GM18870 (cell line): ENCODE data around the gene MZB1.
"Not testable (repeated sequence)": the region's sequence is repeated elsewhere in the genome, so short reads cannot be mapped to it uniquely, and the experiment has no call there.

Experiments used
- ATAC-seq: cut with Tn5 transposase; IDR thresholded peaks from one replicate; pipeline ENCODE4 v1.9.1; 2021; ENCODE audit warnings: moderate library complexity; ENCODE audit not compliant: unreplicated experiment

MZB1 gene

DNA sequence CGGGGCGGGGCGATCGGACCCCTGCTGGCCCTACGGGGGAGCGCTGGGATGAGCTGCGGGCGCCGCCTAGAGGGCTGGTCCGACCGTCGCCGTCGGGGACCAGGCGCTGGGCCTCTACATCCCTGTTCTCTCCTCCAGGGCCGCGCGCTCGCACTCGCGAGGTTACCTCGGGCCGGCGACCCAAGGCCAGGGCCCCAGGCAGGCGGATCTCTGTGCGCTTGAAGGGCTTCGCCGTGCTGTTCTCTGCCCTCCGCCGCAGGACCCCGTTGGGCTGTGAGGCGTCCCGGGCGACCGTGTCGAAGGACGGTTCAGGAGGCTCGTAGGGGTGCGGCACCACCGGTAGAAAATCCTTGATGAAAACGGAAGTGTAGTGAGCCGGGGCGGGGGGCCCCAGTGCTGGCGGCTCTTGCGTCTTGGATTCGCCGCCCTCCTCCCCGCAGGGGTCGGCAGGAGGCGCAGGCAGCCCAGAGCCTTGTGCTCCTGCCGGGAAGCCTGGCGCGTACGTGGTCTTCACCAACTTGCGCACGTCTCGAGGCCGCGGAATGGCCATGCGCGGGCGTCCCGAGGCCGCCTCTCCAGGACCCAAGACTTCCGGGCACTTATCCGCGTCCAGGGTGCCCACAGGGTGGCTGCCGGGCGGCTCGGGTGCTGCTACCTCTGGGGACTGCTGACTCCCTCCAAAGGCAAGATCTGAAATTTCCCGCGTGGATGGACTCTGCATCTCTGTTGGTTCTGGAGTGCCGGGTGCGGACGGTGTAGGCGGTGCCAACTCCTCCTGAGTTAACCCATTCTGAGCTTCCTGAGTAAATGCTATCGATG, 3.2 kb upstream of the MZB1 start:
- ATAC-seq: peak; percentile 37

DNA sequence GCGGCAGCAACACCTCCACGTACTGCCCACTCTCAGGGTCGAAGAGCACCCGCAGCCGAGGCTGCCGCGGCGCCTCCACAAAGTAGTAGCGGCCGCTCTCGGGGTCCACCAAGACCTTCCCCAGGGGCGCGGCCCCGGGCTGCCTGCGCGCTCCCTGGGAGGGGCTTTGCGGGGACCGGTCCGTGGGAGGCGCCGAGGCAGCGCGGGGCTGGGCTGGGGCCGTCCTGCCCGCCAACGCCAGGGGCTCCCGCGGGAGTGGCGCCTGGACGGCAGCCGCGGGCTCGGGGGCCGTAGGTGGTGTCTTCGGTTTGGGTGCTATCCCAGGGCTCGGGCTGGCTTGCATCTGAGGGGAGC, 2.6 kb upstream of the MZB1 start:
- no peak for ATAC-seq

DNA sequence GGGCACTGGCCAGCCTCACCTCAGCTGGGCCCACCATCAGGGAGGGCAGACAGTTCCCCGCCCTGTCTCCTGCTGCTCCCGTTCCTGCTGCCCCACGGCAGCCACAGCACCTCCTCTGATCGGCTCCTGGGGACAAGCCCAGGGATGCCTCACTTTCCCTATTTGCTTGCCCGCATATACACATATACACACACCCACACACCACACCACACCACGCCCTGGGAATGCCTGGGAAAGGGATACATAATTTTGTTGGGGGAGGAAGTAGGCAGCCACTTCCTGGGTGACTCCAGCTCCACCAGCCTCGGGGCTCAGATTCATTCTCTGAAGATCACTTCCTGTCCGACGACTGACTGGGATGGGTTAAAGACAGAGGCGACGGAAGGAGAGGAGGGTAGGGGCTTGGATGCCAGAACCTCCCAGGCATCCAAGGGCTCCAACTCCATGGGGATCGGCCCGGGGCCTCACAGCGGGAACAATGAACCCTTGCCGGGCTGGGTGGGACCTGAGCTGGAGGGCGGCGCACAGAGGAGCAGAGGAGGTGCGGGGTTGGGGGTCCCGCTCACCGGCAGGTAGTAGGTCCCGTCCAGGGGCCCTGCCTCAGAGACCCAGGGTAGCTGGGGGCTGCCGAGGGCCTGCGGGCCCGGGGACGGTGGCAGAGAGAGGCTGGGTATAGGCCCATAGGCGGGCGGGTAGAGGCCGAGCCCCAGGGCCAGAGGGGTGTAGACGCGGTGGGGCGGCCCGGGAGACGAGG, 2.0 kb upstream of the MZB1 start:
- no peak for ATAC-seq

DNA sequence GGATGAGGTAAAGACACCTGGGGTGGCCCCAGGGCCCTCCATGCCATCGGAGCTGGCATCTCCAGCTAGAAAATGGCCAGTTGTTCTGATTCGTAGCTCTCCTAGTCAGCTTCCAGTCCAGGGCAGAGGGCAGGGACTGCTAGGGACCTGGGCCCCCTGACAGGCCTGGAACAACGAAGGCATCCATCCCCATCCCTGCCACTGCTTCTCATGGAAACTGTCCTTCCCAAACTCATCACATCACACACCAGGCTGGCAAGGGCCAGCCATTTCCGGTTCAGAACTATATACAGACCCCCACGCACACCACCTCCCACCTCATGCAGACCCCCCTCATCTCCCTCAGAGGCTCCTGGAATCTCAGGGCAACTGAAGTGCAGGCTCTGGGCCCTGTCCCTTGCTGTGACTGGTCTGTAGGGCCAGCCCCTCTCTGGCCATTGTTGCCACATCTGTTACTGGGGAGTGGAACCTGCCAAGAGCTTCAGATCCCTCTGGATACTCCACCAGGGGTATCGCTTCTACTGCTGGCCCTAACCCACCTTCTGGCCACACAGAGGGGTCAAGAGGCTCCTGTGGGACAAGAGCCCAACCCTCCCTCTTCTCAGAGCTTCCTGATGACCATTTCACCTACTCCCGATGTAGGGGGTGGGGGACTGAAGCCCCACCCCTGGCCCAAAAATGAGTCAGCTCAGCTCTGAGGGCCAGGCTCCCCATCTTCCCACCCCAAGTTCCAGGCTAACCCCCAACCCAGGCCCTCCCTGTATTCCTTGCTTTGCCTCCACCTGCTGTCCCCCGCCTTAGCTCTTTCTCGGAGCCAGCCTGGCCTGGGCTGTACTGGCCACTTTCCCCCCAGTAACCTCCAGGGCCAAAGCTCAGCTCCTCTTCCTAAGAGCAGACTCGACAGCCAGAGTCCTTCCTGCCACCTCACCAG, 1.2 kb upstream of the MZB1 start:
- ATAC-seq: no peak

DNA sequence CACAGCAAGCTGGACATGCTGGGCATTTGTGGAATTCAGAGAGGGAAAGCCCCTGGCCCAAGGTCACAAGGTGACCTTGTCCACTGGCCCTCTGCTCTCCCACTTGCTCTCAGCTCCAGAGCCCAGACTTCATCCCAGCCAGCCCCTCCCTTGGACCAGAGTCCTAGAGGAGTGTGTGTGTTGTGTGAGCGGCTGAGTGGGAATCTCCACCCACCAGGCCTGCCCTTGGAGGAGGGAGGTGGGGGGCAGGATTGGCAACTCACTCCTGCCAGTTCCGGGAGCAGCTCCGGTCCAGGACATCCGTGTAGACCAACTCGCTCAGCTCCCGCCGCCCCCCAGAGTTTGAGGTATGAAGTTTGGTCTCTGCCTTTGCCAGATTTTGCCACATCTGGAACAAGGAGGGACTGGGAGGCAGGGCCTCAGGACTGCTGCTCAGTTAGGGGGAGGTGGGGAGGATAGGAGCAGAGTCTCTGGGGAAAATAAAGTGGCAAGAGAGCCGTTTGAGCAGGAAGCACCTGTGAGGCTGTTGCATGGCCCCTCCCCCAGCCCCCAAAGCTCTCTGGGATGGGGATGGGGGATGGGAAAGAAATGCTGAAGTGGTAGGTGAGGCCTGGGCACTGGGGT, 1.4 kb downstream of the MZB1 start:
- no peak for ATAC-seq

DNA sequence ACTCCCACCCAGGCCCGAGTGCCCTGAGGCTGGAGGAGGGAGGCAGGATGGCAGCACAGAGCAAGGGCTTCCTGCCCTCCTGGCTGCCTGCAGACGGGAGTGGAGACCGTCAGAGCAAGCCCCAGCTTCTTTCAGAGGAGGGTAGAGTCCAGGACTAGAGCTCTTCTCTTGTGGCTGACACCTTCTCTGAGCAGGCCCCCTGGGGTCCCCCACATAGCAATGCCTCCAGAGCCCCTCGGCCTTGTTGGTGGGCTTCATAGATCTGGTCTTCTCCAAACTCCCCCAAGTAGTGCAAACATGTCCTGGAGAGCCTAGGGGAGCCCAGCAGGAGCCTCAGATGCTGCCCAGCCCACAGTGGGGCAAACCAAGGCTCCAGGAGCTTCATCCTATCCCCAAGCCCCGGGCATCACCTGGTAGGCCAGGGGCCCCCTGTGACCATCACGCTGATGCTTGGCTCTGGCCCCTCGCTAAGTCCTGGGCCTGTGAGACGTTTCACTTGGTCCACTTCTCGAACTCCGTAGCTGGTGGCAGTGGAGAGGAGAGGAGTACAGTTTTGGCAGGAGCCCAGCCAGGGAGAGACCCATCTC, 2.0 kb downstream of the MZB1 start:
- ATAC-seq: no peak

DNA sequence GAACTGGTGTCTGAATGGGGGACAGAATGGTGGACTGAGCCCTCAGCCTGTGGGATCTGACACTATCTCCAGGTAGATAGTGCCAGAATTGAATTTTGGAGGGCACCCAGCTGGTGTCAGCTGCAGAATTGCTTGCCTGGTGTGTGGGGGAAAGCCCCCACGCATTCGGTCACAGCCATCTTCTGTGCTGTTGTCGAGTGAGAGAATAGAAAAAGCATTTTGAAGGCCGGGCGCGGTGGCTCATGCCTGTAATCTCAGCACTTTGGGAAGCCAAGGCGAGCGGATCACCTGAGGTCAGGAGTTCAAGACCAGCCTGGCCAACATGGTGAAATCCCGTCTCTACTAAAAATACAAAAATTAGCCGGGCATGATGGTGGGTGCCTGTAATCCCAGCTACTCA, 2.8 kb downstream of the MZB1 start:
- not testable (repeated sequence) for ATAC-seq

DNA sequence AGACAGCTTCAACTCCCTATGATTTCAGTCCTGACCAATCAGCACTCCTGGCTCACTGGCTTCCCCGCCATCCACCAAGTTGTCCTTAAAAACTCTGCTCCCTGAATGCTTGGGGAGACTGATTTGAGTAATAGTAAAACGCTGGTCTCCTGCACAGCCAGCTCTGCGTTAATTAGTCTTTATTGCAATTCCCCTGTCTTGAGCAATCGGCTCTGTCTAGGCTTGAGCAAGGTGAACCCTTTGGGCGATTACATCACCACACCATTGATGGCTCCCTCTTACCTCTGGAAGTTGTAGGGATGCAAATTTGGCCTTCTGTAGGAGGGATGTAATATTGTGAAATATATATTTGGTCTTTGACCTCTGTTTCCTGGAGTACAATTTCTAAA, 3.7 kb downstream of the MZB1 start:
- no peak for ATAC-seq

DNA sequence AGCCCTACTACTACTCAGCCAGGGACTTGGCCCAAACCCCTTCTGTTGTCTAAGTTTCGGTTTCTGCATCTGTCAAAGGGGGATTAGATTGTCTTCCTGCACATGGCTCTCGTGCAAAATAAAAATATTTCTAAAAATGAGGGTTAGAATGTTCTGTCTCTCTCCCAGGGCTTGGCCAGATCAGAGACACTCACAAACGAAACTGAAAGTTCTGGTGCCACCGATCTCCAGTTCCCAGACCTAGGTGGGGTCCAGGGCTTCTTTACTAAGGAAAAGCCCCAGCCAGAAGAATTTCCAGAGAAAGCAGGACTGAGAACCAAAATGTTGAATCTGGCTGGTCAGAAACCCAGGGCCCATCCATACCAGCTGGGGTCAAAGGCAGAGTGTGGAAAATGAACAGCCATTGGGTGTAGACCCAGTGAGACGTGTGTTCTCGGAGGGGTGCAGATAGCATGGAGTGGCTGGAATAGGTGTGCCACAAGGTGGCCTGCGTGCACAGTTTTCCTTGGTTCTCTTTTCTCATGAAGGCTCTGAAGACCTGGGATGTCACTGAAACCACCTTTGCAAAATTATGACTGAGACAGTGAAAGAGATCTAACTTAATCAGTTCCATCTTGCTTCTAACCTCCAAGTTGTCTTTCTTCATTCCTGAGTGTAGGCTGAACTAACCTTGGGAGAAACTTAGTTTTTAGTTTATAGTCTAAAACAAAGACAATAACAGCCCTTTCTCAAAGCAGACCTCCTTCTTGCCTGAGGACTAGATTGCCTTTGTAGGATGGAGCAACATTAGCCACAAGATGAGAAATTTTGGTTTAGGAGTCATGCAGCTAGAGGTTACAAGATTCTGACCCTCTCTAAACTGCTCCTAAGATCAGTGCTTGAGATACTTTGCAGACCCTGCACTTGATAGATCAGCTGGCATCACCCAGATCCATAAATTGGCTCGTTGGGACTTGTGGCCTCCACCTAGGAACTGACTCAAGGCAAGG, 4.4 kb downstream of the MZB1 start:
- ATAC-seq: no peak

DNA sequence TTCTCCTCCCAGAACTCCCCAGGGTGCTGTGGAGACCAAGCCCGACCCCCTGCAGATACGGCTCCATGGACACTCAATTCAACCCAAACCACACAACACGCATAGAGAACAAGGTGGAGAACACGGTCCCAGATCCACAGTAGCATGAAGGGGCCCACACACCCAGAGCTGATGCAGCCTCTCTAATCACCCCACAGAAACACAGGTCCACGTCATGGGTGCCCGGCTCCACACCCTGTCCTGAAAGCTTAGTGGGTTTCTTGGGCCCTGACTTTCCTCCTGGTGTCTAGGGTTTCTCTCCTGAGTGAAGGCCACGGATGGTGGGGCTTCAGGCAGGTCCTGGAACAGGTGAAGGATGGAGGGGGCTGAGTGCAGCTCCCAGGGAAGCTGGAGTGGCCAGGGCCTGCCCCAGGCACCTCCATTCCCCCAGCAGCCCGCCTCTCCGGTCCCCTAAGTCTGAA, 5.1 kb downstream of the MZB1 start:
- ATAC-seq: no peak

DNA sequence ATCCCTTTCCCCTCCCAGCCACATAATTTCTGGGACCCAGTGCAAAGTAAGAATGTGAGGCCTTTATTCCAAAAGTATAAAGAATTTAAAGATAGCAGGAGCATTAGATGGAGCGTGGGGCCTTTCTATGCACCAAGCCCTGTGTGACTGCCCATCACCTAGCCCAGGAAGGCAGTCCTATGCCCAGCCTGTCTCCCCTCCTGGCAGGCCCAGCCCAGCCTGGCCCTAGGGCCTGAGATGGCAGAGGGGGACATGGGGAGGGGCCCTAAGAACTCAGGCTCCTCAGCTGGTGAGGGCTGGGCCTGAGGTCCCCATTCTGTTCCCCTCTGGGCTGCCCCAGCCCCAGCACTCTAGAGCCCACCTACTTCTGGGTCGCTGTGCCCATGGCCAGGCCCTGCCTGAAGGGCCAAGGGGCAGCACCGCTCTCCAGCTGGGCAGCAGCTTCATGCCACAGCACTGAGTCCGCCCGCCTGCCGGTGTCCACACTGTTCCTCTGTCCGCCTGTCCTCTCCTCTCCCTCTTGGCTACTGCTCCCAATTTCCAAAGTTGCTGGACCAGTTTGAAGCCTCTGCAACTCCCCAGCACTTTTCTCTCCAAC, 5.6 kb downstream of the MZB1 start:
- no peak for ATAC-seq

DNA sequence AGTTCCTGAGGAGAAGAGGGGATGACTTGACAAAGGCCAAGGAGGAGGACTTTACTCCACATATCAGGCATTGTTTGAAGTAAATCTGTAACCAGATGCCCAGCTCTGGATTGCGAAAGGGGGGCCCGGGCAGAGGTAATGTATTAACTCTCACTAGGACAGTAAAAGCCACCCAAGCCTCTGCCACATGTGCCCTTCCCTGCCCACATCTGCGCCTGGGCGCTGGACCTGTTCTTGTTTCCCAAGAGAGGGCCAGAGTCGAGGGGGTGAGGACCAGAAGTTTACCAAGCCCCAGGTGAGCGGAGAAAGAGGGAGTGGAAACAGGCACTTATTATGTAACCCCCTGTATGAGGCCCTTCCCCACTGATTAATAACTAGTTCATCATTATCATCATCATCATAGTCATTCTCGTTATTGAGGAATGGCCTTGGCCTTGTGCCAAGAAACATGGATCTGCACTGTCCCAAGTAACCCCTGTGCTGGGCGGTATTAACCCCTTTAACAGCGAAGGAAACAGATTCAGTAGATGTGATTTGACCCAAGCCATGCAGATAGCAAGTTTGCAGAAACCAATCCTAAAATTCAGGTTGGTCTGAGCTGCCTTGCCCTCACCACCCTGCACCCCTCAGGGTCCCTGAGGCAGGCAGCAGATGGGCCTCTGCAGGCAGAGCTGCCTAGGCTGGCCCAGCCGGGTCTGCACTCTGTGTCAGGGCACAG, 6.3 kb downstream of the MZB1 start, which contains the start of gene SLC23A1:
Gene SLC23A1, minus strand, starts transcription at position 23 of the 718 bp plus-strand sequence. CDS start 44 bp downstream, outside the sequence.
- no peak for ATAC-seq

DNA sequence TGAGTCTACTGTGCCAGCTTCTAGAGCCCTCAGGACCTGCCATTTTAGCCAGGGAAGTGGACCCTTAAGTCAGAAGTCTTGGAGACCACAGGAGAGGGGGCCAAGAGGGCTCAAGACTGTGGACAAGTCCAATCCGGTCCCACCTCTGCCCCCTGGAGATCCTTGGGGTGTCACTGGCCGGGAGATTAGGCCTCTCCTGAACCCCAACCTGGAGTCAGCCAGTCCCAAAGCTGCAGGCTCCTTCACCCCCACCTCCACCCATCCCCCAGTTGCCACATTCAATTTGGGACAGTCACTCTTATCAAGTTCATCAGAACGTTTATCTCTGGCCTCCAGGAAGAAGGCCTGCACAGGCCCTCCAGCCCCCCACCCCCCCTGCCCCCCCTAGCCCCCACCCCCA, 6.9 kb downstream of the MZB1 start:
- ATAC-seq: no peak

DNA sequence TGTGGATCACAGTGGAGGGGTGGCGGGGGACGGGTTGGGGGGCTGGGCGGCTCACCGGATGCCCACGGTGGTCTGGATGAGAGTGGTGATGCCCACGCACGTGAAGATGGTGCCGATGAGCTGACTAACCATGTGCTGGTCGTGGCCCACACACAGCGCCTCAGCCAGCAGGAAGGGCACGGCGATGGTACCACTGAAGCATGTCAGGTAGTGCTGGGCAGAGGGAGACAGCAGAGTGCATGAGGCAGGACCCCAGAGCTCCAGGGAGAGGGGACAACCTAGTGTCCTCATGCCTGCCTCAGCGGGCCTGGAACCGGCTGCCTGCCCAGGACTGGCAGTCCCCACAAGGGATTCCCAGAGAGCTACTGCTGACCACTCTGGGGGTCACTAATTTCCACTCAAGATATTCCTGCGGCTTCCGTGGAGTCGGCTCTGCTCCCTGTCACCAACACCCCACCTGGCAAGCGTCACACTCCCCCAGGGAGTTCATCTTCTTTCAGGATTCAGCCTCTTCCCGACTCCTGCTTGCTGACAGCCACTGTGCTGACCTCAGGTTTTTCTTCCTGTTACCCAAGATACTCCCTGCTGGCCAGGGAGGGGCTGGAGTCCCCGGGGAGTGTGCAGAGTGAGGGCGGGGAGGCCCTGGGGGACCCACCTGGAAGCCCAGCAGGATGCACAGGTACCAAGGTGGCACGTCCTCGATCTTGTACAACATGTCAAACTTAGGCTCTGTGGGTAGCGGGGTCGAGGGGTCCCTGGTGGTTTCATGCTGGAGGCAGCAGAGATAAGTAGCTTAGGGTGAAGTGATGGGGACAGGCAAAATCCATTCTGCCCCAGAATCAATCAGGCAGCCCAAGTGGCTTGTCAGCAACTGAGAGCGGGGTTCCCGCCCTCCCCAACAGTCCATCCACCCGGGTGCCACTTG, 7.6 kb downstream of the MZB1 start:
- no peak for ATAC-seq

DNA sequence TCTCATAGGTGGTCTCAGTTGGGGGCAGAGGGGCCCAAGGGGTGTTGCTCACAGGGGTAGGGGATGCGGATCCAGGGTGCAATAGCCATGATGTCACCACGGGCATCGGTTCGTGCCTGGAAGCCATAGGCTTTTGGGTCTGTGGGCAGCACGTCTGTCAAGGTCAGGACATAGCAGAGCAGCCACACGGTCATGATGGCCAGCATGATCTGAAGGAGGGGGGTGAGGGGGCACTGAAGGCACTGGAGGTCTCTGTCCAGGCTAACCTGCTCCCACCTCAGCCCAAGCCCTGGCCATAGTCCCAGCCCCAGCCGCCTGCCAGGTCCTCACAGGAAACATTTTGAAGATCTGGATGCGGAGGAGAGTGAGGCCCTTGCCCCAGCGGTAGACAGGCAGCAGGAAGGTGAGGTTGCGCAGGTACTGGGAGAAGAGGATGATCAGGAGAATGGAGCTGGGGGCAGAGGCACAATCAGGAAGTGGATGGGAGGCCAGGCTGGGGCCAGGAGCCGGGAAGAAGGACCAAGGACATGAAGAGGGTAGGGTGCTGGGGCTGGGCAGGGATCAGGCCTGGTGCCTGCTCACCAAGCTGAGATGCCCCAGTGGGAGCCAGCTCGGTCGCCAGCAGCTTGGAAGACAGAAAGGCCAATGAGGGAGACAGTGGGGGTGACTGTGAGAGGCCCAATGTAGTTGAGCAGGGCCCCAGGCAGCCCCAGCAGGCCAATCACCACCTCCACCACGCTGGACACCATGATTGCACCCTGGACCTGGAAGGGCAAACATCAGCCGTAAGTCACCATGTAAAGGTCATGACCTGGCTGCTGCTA, 9.9 kb downstream of the MZB1 start:
- no peak for ATAC-seq

DNA sequence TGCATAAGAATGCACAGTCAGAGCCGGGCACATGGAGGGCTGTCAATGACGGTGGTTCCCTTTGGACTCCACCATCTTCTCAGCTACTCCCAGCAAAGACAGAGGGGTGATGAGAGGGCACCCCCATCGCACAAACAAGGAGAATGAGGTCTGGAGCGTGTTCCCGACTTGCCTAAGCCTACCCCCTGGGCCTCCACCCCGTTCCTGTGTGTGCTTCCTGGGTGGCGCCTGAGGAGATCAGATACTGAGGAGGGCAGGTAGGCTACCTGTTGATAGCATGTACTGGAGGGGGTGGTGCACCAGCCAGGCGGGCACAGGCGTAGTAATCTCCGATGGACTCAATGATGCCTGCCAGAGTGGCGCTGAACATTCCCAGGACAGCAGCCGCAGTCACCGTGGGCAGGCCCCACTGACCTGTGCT, 10.8 kb downstream of the MZB1 start:
- ATAC-seq: no peak
